HG03025 (cell line): Measurements from ENCODE around the gene LYZL1.
"Not testable (repeated sequence)": the region's sequence is repeated elsewhere in the genome, so short reads cannot be mapped to it uniquely, and the experiment has no call there.

Source experiments
- ATAC-seq: cut with Tn5 transposase; IDR thresholded peaks from one replicate; pipeline ENCODE4 v1.9.1; 2021; ENCODE audit warnings: mild to moderate bottlenecking, moderate library complexity; ENCODE audit not compliant: unreplicated experiment, low FRiP score

The LYZL1 gene

GRCh38 chr10:29360215-29360853, 71.5 kb downstream of the LYZL1 start:
- ATAC-seq, result not testable (repeated sequence)
